ENCODE results near the gene SCG2. TPM values are rescaled to one million over a fixed set of nuclear protein-coding genes. Genes with fewer than 3 reads are reported as not detected.

SCG2 gene
- total RNA-seq, 1 experiment from 2014 or later = 0.11 TPM

DNA sequence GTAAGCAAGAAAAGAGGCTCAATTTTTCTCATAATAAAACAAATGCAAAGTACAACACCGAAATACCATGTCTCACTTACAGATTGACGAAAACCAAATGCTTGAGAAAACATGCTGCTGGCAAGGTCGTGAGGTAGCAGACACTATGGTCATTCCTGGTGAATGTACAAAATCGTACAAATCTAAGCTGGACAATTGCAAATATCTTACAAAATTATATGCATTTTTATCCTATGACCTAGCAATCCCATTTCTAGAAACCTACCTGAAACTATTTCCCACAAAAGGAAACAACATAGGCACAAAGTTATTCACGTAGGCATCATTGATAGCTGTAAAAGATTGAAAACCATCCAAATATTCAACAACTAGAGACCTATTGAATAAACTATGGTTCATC is 54.0 kb downstream of the SCG2 start:
- peaks cover 11% of the 10 kb centered on the region for H3K9me3 Mint-ChIP-seq
- ATAC-seq (no peak), DNase-seq (ENCODE audit: low spot score) (no peak)
- no peak overlapping the region for H3K4me3 Mint-ChIP-seq
- H3K4me1 Mint-ChIP-seq = no peaks in the 10 kb centered on the region
- H3K27me3 Mint-ChIP-seq (ENCODE audit: low read depth) = no peaks in the 10 kb centered on the region
- no peak overlapping the region for H3K27ac Mint-ChIP-seq
- ChIA-PET CTCF (no interaction called here), POLR2A (no interaction called here)
- TF ChIP-seq NR3C1 (CRISPR knock-in tag; conservative IDR thresholded peaks at IDR 0.05; ENCODE audit: low read depth) = no peak
- TF ChIP-seq PREB (CRISPR knock-in tag; IDR thresholded peaks at IDR 0.05; ENCODE audit: borderline replicate concordance) = no peak
- TF ChIP-seq FOXP1 (CRISPR knock-in tag; IDR thresholded peaks at IDR 0.05; ENCODE audit: borderline replicate concordance) = no peak
- no peak for TF ChIP-seq ZNF219 (CRISPR knock-in tag; IDR thresholded peaks at IDR 0.05; ENCODE audit: borderline replicate concordance)
- TF ChIP-seq ZNF425 (CRISPR knock-in tag; conservative IDR thresholded peaks at IDR 0.05) = no peak
- TF ChIP-seq ZSCAN18 (CRISPR knock-in tag; IDR thresholded peaks at IDR 0.05) = no peak
- no peak for TF ChIP-seq ZNF396 (CRISPR knock-in tag; IDR thresholded peaks at IDR 0.05; ENCODE audit: borderline replicate concordance)
- TF ChIP-seq ESRRA (CRISPR knock-in tag; IDR thresholded peaks at IDR 0.05; ENCODE audit: borderline replicate concordance) = no peak
- TF ChIP-seq ATF2 (CRISPR knock-in tag; IDR thresholded peaks at IDR 0.05; ENCODE audit: borderline replicate concordance, low read depth) = no peak
- no peak for TF ChIP-seq TCF7 (CRISPR knock-in tag; IDR thresholded peaks at IDR 0.05; ENCODE audit: low read depth)
- TF ChIP-seq, protein P1, sequence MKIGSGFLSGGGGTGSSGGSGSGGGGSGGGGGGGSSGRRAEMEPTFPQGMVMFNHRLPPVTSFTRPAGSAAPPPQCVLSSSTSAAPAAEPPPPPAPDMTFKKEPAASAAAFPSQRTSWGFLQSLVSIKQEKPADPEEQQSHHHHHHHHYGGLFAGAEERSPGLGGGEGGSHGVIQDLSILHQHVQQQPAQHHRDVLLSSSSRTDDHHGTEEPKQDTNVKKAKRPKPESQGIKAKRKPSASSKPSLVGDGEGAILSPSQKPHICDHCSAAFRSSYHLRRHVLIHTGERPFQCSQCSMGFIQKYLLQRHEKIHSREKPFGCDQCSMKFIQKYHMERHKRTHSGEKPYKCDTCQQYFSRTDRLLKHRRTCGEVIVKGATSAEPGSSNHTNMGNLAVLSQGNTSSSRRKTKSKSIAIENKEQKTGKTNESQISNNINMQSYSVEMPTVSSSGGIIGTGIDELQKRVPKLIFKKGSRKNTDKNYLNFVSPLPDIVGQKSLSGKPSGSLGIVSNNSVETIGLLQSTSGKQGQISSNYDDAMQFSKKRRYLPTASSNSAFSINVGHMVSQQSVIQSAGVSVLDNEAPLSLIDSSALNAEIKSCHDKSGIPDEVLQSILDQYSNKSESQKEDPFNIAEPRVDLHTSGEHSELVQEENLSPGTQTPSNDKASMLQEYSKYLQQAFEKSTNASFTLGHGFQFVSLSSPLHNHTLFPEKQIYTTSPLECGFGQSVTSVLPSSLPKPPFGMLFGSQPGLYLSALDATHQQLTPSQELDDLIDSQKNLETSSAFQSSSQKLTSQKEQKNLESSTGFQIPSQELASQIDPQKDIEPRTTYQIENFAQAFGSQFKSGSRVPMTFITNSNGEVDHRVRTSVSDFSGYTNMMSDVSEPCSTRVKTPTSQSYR (CRISPR knock-in tag; IDR thresholded peaks at IDR 0.05) = no peak
- TF ChIP-seq EMX1 (CRISPR knock-in tag; IDR thresholded peaks at IDR 0.05) = no peak
- TF ChIP-seq, protein P2, sequence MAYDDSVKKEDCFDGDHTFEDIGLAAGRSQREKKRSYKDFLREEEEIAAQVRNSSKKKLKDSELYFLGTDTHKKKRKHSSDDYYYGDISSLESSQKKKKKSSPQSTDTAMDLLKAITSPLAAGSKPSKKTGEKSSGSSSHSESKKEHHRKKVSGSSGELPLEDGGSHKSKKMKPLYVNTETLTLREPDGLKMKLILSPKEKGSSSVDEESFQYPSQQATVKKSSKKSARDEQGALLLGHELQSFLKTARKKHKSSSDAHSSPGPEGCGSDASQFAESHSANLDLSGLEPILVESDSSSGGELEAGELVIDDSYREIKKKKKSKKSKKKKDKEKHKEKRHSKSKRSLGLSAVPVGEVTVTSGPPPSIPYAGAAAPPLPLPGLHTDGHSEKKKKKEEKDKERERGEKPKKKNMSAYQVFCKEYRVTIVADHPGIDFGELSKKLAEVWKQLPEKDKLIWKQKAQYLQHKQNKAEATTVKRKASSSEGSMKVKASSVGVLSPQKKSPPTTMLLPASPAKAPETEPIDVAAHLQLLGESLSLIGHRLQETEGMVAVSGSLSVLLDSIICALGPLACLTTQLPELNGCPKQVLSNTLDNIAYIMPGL (CRISPR knock-in tag; IDR thresholded peaks at IDR 0.05) = no peak
- TF ChIP-seq ZNF317 (CRISPR knock-in tag; IDR thresholded peaks at IDR 0.05; ENCODE audit: borderline replicate concordance, low read depth) = no peak
- no peak for TF ChIP-seq SOX15 (CRISPR knock-in tag; IDR thresholded peaks at IDR 0.05)
- no peaks in the 10 kb centered on the region for H3K36me3 Mint-ChIP-seq

Other genes with a start within 250 kb of the SCG2 start
- gene AP1S3, start 235.2 kb upstream of the SCG2 start, total RNA-seq (2021) = 12.2 to 17.4 TPM (median 15.8 TPM) in 3 replicates